Measurements from ENCODE around the gene FAM107B. TPM values are rescaled to one million over a fixed set of nuclear protein-coding genes. Genes with fewer than 3 reads are reported as not detected.

The FAM107B gene
- total and polyA plus RNA-seq, 2 of the 8 experiments (the other 6 are each of a cell fraction or from before 2014, with no cell fraction given), result 7.5 to 28.1 TPM

- H3K56ac ChIP-seq (replicated peaks; ENCODE audit: insufficient read length, low read depth, low read length), result no peak overlapping the region
- no peaks in the 10 kb centered on the region for H3K79me2 ChIP-seq (ENCODE audit: control insufficient read depth in 1 of 2, insufficient read depth in 2 of 2, low read length in 2 of 2)
- FAIRE-seq, result no peak
- no peaks in the 10 kb centered on the region for H3K23me2 ChIP-seq (ENCODE audit: low read depth, low read length)
- no peak overlapping the region for H2AFZ ChIP-seq (ENCODE audit: low read length)
- DNase-seq (ENCODE audit: low read depth in 1 of 2, low spot score in 2 of 2), result no peak
- no peak overlapping the region for H3K14ac ChIP-seq (ENCODE audit: insufficient read length)
- H2BK15ac ChIP-seq (ENCODE audit: low read length), result no peak overlapping the region
- H3K4me2 ChIP-seq (ENCODE audit: insufficient read depth in 1 of 2, low read depth in 2 of 2, low read length in 2 of 2), result no peak overlapping the region
- WGBS, 2 experiments (ENCODE audit: extremely low coverage in 1 of 2, insufficient coverage in 1 of 2, insufficient read length in 1 of 2, insufficient replicate concordance in 2 of 2, low coverage in 1 of 2, low lambda C conversion rate in 2 of 2, missing lambda C conversion rate in 1 of 2), result 97% methylated on average over 2 of the region's 2 CpGs; no CpG with 5 or more reads in 1 of the 2 experiments
- H4K20me1 ChIP-seq (replicated peaks in 1 of 2; ENCODE audit: control insufficient read depth in 1 of 2, insufficient read depth in 2 of 2, low read length in 2 of 2), result peaks cover 0 to 3% of the 10 kb centered on the region in 2 experiments
- no peaks in the 10 kb centered on the region for H3K36me3 ChIP-seq (ENCODE audit: control insufficient read depth in 2 of 4, insufficient read depth in 4 of 4, low read length in 3 of 4)
- no peak overlapping the region for H4K91ac ChIP-seq (replicated peaks; ENCODE audit: insufficient read length, low read length)
- H2BK12ac ChIP-seq (ENCODE audit: low read depth, low read length), result no peak overlapping the region
- H4K5ac ChIP-seq (ENCODE audit: insufficient read length, low read depth, low read length), result no peak overlapping the region
- no peak overlapping the region for H3K4ac ChIP-seq (replicated peaks; ENCODE audit: insufficient read length, low read depth, low read length)
- no peak overlapping the region for H2BK5ac ChIP-seq (ENCODE audit: low read depth, low read length)
- CTCF ChIA-PET (ENCODE audit: partially characterized antibody), result interaction anchor here (0.8 to 1.5 kb wide), 3 partner anchors 14 to 272 kb away, joined by 3 read pairs; no protein-coding TSS in a partner anchor
- no peak overlapping the region for H3K23ac ChIP-seq (ENCODE audit: insufficient read length)
- no peaks in the 10 kb centered on the region for H3K27me3 ChIP-seq (replicated peaks in 1 of 4; ENCODE audit: control insufficient read depth in 3 of 4, extremely low read depth in 1 of 4, insufficient read depth in 3 of 4, low read length in 3 of 4)
- H3K4me3 ChIP-seq (ENCODE audit: extremely low read depth in 1 of 4, insufficient read depth in 2 of 4, low read depth in 3 of 4, low read length in 4 of 4), result no peak overlapping the region
- H3K18ac ChIP-seq (ENCODE audit: extremely low read depth, low read length), result no peak overlapping the region
- H3K9me3 ChIP-seq (ENCODE audit: insufficient read depth in 2 of 2, low read depth in 1 of 2, low read length in 1 of 2), result no peaks in the 10 kb centered on the region
- H2BK20ac ChIP-seq (ENCODE audit: low read length), result no peak overlapping the region
- no peak overlapping the region for H4K8ac ChIP-seq (ENCODE audit: extremely low read depth, insufficient read depth, low read length)
- no peak overlapping the region for H3K9ac ChIP-seq (replicated peaks in 1 of 4; ENCODE audit: extremely low read depth in 1 of 4, low read depth in 3 of 4, low read length in 3 of 4)
- H3K79me1 ChIP-seq (ENCODE audit: low read depth, low read length), result no peaks in the 10 kb centered on the region
- no peak overlapping the region for H3K27ac ChIP-seq (ENCODE audit: low read depth, low read length)
- POLR2A ChIA-PET (ENCODE audit: partially characterized antibody), result no interaction called here
- H2BK120ac ChIP-seq (replicated peaks; ENCODE audit: low read depth, low read length), result no peak overlapping the region
- H3K4me1 ChIP-seq (replicated peaks in 1 of 4; ENCODE audit: control insufficient read depth in 3 of 4, insufficient read depth in 4 of 4, low read length in 3 of 4), result no peaks in the 10 kb centered on the region
- no peak overlapping the region for H2AK5ac ChIP-seq (ENCODE audit: low read depth, low read length)
- TF ChIP-seq EGR1 (IDR thresholded peaks at IDR 0.05; ENCODE audit: borderline replicate concordance, low read depth, low read length), result no peak
- no peak for TF ChIP-seq KDM1A (IDR thresholded peaks at IDR 0.05; ENCODE audit: borderline replicate concordance, low read length)
- TF ChIP-seq NANOG (IDR thresholded peaks at IDR 0.05; ENCODE audit: insufficient read depth, low read depth, low read length, poor library complexity, severe bottlenecking), result no peak
- no peak for TF ChIP-seq GTF2F1 (IDR thresholded peaks at IDR 0.05; ENCODE audit: borderline replicate concordance, low read depth, low read length)
- TF ChIP-seq MAX (IDR thresholded peaks at IDR 0.05), result no peak
- TF ChIP-seq CBX8 (IDR thresholded peaks at IDR 0.05; ENCODE audit: borderline replicate concordance, low read depth, low read length), result no peak
- TF ChIP-seq GABPA (IDR thresholded peaks at IDR 0.05; ENCODE audit: borderline replicate concordance, insufficient read depth, low read length), result no peak
- no peak for TF ChIP-seq RNF2 (IDR thresholded peaks at IDR 0.05; ENCODE audit: borderline replicate concordance, low read depth, low read length, missing control alignments, poor library complexity, severe bottlenecking)
- no peak for TF ChIP-seq HDAC2 (IDR thresholded peaks at IDR 0.05; ENCODE audit: borderline replicate concordance in 1 of 2, low read depth in 2 of 2, low read length in 2 of 2)
- TF ChIP-seq CBX5 (IDR thresholded peaks at IDR 0.05; ENCODE audit: low read depth, low read length), result no peak
- TF ChIP-seq RAD21 (IDR thresholded peaks at IDR 0.05 in 1 of 2, conservative IDR thresholded peaks at IDR 0.05 in 1 of 2; ENCODE audit: low read depth in 2 of 2, low read length in 2 of 2), result no peak
- no peak for TF ChIP-seq SP4 (IDR thresholded peaks at IDR 0.05; ENCODE audit: low read length)
- TF ChIP-seq NRF1 (IDR thresholded peaks at IDR 0.05; ENCODE audit: low read depth, low read length), result no peak
Observed at GRCh38 chr10:14528450-14528849, 246.2 kb downstream of the FAM107B start.

All from H1 (cell line).